Epithelial cell of alveolus of lung (primary cell): ENCODE measurements around the gene CAPN12. TPM values are rescaled to one million over a fixed set of nuclear protein-coding genes. Genes with fewer than 3 reads are reported as not detected.

Experiments
- total RNA-seq: library from RNA; depleted of rRNA; stranded (reverse); fragments of >200 nt; gene quantifications from 2 replicates; pipeline ENCODE4 v1.2.1, GENCODE V29; 2015

Gene CAPN12, protein sequence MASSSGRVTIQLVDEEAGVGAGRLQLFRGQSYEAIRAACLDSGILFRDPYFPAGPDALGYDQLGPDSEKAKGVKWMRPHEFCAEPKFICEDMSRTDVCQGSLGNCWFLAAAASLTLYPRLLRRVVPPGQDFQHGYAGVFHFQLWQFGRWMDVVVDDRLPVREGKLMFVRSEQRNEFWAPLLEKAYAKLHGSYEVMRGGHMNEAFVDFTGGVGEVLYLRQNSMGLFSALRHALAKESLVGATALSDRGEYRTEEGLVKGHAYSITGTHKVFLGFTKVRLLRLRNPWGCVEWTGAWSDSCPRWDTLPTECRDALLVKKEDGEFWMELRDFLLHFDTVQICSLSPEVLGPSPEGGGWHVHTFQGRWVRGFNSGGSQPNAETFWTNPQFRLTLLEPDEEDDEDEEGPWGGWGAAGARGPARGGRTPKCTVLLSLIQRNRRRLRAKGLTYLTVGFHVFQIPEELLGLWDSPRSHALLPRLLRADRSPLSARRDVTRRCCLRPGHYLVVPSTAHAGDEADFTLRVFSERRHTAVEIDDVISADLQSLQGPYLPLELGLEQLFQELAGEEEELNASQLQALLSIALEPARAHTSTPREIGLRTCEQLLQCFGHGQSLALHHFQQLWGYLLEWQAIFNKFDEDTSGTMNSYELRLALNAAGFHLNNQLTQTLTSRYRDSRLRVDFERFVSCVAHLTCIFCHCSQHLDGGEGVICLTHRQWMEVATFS
- 0.13 and 0.16 TPM in 2 replicates for total RNA-seq

DNA sequence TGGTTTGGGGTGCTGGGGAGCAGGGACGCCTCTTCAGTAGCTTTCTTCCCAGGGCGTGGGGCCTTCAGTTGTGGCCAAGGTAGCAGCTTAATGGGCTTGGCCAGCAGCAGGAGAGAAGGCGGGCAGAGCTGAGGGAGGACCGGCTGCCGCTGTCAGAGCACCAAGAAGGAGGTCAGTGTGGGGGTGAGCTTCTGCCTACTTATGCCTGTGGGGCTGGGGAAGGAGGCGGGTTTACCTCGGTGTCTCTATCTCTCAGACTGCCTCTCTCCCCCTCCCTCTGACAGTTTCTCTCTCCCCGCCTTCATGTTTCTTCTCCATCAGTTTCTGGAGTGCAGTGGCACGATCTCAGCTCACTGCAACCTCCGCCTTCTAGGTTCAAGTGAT lies at the start of gene CAPN12:
CAPN12 (minus strand) TSS at position 177 of the 384 bp plus-strand sequence. CDS start 309 bp downstream, outside the sequence.

DNA sequence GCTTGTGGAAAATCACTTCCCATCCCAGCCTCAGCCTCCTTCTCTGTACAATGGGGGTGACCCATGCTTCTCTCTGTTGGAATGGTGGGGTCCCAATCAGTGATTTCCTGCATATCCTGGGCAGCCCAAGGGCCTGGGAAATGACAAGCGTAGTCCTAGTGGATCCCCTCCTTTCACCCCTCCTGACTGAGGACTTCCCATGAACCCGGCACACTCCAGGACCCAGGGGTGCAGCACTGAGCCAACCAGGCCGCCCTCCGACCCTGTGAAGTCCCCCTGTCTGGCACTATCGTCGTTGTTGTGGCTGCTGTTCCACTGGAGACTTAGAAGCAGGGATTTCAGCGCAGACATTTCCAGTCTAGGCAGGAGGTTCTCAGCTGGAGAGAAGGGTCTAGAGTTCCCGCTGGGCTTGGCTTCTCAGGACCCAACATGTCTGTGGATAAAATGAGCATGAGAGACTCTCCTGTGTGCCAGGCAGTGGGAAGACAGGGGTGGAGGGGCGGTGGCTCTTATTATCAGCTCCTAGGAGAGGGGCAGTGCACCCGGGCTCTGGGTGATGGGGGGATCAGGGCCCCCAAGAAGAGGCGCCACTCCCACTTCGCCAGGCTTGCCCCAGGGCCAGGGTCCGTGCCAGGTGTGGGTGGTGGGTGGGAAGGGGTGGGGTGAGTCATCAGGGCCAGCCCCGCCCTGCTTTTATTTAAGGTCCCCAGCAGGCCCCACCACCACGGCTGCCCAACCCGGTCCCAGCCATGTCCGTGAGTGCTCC lies 44.4 kb upstream of the CAPN12 start, which contains the start of gene LGALS7B:
LGALS7B (plus strand) TSS at position 723 of the 766 bp plus-strand sequence; CDS start at position 750, 27 bp downstream.

DNA sequence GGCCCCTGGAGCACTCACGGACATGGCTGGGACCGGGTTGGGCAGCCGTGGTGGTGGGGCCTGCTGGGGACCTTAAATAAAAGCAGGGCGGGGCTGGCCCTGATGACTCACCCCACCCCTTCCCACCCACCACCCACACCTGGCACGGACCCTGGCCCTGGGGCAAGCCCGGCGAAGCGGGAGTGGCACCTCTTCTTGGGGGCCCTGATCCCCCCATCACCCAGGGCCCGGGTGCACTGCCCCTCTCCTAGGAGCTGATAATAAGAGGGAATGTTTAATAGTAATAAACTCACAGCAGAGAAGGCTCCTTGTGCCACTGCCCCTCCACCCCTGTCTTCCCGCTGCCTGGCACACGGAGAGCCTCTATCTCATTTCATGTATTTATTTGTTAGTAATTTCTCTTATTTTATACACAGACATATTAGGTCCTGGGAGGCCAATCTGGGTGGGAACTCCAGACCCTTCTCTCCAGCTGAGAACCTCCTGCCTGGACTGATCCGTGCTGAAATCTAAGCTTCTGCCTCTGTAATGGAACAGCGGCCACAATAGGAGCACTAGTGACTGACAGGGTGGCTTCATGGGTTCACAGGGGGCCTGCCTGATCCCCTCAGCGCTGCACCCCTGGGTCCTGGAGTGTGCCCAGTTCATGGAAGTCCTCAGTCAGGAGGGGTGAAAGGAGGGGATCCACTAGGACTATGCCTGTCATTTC lies 29.3 kb upstream of the CAPN12 start, which contains the start of gene LGALS7:
LGALS7 (minus strand) TSS at position 49 of the 709 bp plus-strand sequence; CDS start at position 24, 25 bp downstream.

Other genes starting within 250 kb of the CAPN12 start
- not detected in 2 replicates for gene MAP4K1, start 126.5 kb downstream of the CAPN12 start, total RNA-seq
- gene EIF3K, start 125.3 kb downstream of the CAPN12 start, total RNA-seq = 306 and 455 TPM in 2 replicates
- gene ACTN4, start 96.8 kb downstream of the CAPN12 start, total RNA-seq = 210 and 351 TPM in 2 replicates
- gene LGALS7, start 29.0 kb upstream of the CAPN12 start, total RNA-seq = not detected in 2 replicates
- not detected in 2 replicates for gene LGALS7B, start 44.7 kb upstream of the CAPN12 start, total RNA-seq
- not detected in 2 replicates for gene LGALS4, start 68.5 kb upstream of the CAPN12 start, total RNA-seq
- gene ECH1, start 87.3 kb upstream of the CAPN12 start, total RNA-seq = 66.3 and 91.7 TPM in 2 replicates
- 221 and 279 TPM in 2 replicates for gene HNRNPL, start 105.5 kb upstream of the CAPN12 start, total RNA-seq
- 4.5 and 5.8 TPM in 2 replicates for gene RINL, start 133.8 kb upstream of the CAPN12 start, total RNA-seq
- 43.0 and 53.8 TPM in 2 replicates for gene SIRT2, start 155.1 kb upstream of the CAPN12 start, total RNA-seq
- gene NFKBIB, start 155.5 kb upstream of the CAPN12 start, total RNA-seq = 16.2 and 20.2 TPM in 2 replicates
- 0.16 TPM in 1 of 2 replicates, not detected in the other for gene CCER2, start 167.7 kb upstream of the CAPN12 start, total RNA-seq
- 27.8 and 32.5 TPM in 2 replicates for gene SARS2, start 186.3 kb upstream of the CAPN12 start, total RNA-seq
- 32.4 and 61.2 TPM in 2 replicates for gene MRPS12, start 186.5 kb upstream of the CAPN12 start, total RNA-seq
- 24.3 and 39.8 TPM in 2 replicates for gene FBXO17, start 231.3 kb upstream of the CAPN12 start, total RNA-seq